ENCODE measurements around the gene RNF126. TPM values are rescaled to one million over a fixed set of nuclear protein-coding genes. Genes with fewer than 3 reads are reported as not detected.
"Not testable (repeated sequence)": the region's sequence is repeated elsewhere in the genome, so short reads cannot be mapped to it uniquely, and the experiment has no call there.

Gene RNF126
- 119 and 128 TPM in 2 replicates for total RNA-seq (2014; rRNA removed; shearing (Covaris generic))

DNA sequence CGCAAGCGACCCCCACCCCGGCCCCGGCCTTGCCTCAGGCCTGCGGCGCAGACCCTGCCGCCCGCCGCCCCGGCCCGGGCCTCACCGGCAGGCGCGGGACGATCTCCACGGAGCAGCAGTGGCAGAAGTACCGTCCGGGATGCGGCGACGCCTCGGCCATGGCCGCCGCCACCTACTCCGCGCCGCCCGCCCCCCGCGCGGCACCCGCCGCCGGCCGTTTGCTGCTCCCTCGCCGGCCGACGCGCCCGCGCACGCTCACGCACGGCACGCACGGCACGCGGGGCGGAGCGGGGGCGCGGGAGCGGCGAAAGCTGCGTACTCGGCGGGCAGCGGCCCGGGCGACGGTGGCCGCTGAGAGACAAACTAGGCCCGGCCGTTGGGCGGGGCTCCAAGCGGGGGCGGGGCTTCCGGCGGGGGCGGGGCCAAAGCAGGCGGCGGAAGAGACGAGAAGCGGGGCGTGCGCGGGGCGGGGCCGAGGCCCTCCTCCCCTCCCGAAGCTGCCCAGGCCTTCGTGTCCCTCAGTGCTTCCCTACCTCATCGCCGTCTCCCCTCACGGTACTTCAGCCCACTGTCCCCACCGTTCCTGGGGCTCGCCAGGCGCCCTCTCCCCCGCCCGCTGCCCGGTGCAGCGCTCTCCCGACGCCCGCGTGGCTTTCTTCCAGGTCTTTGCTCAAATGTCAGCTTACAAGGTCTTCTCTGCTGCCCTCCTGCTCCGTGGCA, at the start of gene RNF126:
Gene RNF126 (minus strand): TSS at position 253 of the 720 bp plus-strand sequence. CDS start 93 bp downstream, at position 160.
- Histone ChIP-seq H3K36me3 (replicated peaks; ENCODE audit: control insufficient read depth, insufficient read depth, low read length) (no peaks in the 10 kb centered on the region), H3K4me3 (ENCODE audit: insufficient read depth, low read depth, low read length) (peak within 1 kb of the TSS; percentile 97), H3K27me3 (ENCODE audit: control insufficient read depth, insufficient read depth, low read length) (no peaks in the 10 kb centered on the region)
- peak; percentile 100 for DNase-seq

DNA sequence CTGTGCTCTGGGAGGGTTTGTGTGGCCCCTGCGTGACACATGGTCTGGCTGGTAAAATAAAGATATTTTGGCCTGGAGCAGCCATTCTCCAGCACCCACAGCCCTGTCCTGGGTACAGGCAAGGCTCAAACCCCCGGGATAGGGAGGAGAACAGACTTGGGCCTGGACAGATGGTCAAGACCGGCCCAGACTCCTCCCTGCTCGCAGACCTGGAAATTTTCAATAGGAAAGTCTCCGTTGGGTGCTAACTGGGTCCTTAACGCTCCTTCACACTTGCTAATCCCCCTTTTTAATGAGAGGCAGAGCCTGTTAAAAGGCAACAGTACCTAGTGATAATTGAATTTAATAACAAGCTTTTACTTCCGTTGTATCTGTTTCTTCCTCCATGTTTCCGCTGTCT, 48.2 kb upstream of the RNF126 start:
- no peaks in the 10 kb centered on the region for H3K36me3 ChIP-seq (replicated peaks; ENCODE audit: control insufficient read depth, insufficient read depth, low read length)
- DNase-seq, result no peak
- no peak overlapping the region for H3K4me3 ChIP-seq (ENCODE audit: insufficient read depth, low read depth, low read length)
- peaks cover 4% of the 10 kb centered on the region; the same call in 1 of the 2 replicates for H3K27me3 ChIP-seq (ENCODE audit: control insufficient read depth, insufficient read depth, low read length)

- Histone ChIP-seq H3K27me3 (ENCODE audit: control insufficient read depth, insufficient read depth, low read length) (peaks cover 4% of the 10 kb centered on the region; the same call in 1 of the 2 replicates), H3K36me3 (replicated peaks; ENCODE audit: control insufficient read depth, insufficient read depth, low read length) (no peaks in the 10 kb centered on the region), H3K4me3 (ENCODE audit: insufficient read depth, low read depth, low read length) (no peak overlapping the region)
- DNase-seq, result peak; percentile 39
These were observed 47.8 kb upstream of the RNF126 start for GRCh38 chr19:710767-711166.

- peak; percentile 59 for DNase-seq
- no peaks in the 10 kb centered on the region for H3K36me3 ChIP-seq (replicated peaks; ENCODE audit: control insufficient read depth, insufficient read depth, low read length)
- peak overlapping the region; percentile 57 for H3K4me3 ChIP-seq (ENCODE audit: insufficient read depth, low read depth, low read length)
- peaks cover 4% of the 10 kb centered on the region; the same call in 1 of the 2 replicates for H3K27me3 ChIP-seq (ENCODE audit: control insufficient read depth, insufficient read depth, low read length)
These were observed 47.1 kb upstream of the RNF126 start for GRCh38 chr19:709965-710571.

DNA sequence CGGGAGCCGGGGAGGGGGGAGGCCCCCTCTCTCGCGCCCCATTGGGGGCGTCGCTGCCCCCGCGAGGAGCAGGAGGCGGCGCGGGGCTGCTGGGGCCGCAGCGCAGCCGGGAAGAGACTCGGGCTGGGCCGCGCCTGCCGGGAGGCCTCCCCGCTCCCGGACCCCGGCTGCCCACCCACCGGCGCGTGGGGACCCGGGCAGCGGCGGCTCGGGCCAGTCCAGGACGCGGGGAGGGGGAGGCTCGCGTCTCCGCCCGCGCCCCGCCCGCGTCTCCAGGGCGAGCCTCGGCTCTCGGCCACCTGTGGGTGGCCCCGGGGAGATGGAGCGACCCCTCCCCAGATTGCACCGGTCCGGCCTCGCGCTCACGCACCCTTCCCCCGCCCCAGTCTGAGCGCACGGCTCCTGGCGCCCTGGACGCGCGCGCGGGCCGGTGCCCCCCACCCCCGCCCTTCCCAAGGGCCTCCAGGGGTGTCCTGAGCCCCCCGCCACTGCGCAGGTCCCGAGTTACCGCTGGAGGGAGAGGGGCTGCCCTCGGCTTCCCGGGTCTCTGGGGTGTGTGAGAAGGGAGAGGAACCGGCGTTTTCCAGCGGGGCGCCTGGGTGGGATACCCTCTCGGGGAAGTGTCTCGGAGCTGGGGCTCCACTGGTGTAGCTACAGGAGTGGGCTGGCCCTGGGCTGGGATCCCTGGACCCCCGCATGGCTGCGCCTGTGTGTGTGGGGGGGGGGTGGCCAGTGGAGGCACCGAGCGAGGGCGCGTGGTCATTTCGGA, 46.4 kb upstream of the RNF126 start:
- peaks cover 4% of the 10 kb centered on the region; the same call in 1 of the 2 replicates for H3K27me3 ChIP-seq (ENCODE audit: control insufficient read depth, insufficient read depth, low read length)
- H3K4me3 ChIP-seq (ENCODE audit: insufficient read depth, low read depth, low read length), result peak overlapping the region; percentile 57
- no peaks in the 10 kb centered on the region for H3K36me3 ChIP-seq (replicated peaks; ENCODE audit: control insufficient read depth, insufficient read depth, low read length)
- peak; percentile 77 for DNase-seq

- peak within 1 kb of the TSS; percentile 57 for H3K4me3 ChIP-seq (ENCODE audit: insufficient read depth, low read depth, low read length)
- H3K36me3 ChIP-seq (replicated peaks; ENCODE audit: control insufficient read depth, insufficient read depth, low read length), result no peaks in the 10 kb centered on the region
- DNase-seq, result peak; percentile 90
- peaks cover 6% of the 10 kb centered on the region; the same call in 1 of the 2 replicates for H3K27me3 ChIP-seq (ENCODE audit: control insufficient read depth, insufficient read depth, low read length)
These were observed 45.4 kb upstream of the RNF126 start, which contains the start of gene PALM for GRCh38 chr19:708154-709143. Gene PALM (plus strand): TSS chr19:708935. CDS start chr19:709147, 212 bp downstream.

DNA sequence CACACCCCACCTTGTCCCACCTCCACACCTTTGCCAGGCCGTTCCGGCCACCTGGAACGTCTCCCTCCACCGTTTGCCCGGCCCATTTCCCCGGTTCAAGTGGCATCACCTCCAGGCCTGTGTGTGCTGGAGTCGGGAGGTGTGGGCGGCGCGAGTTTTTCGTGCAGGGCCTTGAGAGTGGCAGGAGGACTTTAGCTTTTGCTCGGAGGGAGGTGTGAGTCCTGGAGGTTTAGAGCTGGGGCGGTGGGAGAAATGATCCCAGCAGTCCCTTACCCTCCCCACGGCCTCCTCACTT, 41.4 kb upstream of the RNF126 start:
- DNase-seq, result no peak
- peaks cover 2% of the 10 kb centered on the region; the same call in 1 of the 2 replicates for H3K27me3 ChIP-seq (ENCODE audit: control insufficient read depth, insufficient read depth, low read length)
- H3K36me3 ChIP-seq (replicated peaks; ENCODE audit: control insufficient read depth, insufficient read depth, low read length), result no peaks in the 10 kb centered on the region
- peak overlapping the region; percentile 53 for H3K4me3 ChIP-seq (ENCODE audit: insufficient read depth, low read depth, low read length)

- Histone ChIP-seq H3K36me3 (replicated peaks; ENCODE audit: control insufficient read depth, insufficient read depth, low read length) (no peaks in the 10 kb centered on the region), H3K27me3 (ENCODE audit: control insufficient read depth, insufficient read depth, low read length) (peaks cover 2% of the 10 kb centered on the region; the same call in 1 of the 2 replicates), H3K4me3 (ENCODE audit: insufficient read depth, low read depth, low read length) (peak overlapping the region; percentile 53)
- DNase-seq, result peak; percentile 100
These were observed 40.8 kb upstream of the RNF126 start for GRCh38 chr19:703651-704446.

DNA sequence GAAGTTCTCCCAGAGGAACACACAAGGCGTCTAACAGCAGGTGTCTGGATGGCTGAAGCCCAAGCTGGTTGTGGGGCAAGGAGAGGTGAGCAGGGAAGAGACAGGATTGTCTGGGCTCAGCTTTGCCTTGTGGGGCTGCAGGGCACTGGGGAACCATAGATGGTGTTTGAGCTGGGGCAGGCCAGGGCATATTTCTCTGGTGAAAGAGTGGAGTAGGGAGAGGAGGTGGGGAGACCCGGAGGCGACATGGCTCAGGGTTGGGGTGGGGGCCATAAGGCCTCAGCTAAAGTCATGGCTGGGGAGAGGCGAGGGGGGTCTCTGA, 40.3 kb upstream of the RNF126 start:
- Histone ChIP-seq H3K27me3 (ENCODE audit: control insufficient read depth, insufficient read depth, low read length) (peaks cover 2% of the 10 kb centered on the region; the same call in 1 of the 2 replicates), H3K4me3 (ENCODE audit: insufficient read depth, low read depth, low read length) (peak overlapping the region; percentile 25), H3K36me3 (replicated peaks; ENCODE audit: control insufficient read depth, insufficient read depth, low read length) (no peaks in the 10 kb centered on the region)
- DNase-seq, result no peak

- not testable (repeated sequence) for H3K4me3 ChIP-seq (ENCODE audit: insufficient read depth, low read depth, low read length); H3K27me3 ChIP-seq (ENCODE audit: control insufficient read depth, insufficient read depth, low read length); DNase-seq; H3K36me3 ChIP-seq (replicated peaks; ENCODE audit: control insufficient read depth, insufficient read depth, low read length)
These were observed 39.8 kb upstream of the RNF126 start for GRCh38 chr19:702847-703246.

GRCh38 chr19:699885-700284, 36.9 kb upstream of the RNF126 start:
- H3K27me3 ChIP-seq (ENCODE audit: control insufficient read depth, insufficient read depth, low read length); DNase-seq; H3K36me3 ChIP-seq (replicated peaks; ENCODE audit: control insufficient read depth, insufficient read depth, low read length); H3K4me3 ChIP-seq (ENCODE audit: insufficient read depth, low read depth, low read length): not testable (repeated sequence)

DNA sequence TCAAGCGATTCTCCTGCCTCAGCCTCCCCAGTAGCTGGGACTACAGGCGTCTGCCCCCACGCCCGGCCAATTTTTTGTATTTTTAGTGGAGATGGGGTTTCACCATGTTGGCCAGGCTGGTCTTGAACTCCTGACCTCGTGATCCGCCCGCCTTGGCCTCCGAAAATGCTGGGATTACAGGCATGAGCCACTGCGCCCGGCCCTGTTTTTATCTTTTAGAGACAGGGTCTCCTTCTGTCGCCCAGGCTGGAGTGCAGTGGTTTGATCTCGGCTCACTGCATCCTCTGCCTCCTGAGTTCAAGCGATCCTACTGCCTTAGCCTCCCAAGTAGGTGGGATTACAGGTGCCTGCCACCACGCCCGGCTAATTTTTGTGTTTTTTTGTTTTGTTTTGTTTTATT, 35.5 kb upstream of the RNF126 start:
- not testable (repeated sequence) for H3K36me3 ChIP-seq (replicated peaks; ENCODE audit: control insufficient read depth, insufficient read depth, low read length); H3K27me3 ChIP-seq (ENCODE audit: control insufficient read depth, insufficient read depth, low read length); DNase-seq; H3K4me3 ChIP-seq (ENCODE audit: insufficient read depth, low read depth, low read length)

DNA sequence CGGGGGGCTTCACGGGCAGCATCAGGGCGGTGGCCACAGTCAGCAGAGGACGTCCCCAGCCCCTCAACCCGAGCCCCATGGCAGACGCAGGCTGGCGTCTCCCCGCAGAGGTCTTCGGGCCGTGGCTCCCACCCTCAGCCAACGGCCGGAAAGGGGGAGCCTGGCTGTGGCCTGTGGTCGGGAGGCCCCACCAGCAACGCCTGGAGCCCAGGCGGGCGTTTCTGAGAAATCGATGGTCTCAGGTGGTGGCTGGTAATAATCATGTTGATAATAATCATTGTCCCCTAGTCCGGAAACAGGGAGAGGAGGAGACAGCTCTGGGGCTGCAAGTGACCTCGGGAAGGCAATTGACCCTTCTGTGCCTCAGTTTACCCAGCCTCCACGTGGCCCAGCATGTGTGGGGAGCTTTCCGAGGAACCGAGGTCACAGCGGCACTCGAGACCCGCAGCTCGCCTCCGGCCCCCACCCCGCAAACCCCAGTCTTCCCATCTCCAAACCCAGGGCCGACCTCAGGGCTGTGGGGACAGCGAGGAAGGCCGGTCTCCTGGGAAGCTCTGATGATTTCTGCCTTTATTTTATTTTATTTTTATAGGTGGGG, 32.4 kb upstream of the RNF126 start, which contains the start of gene PRSS57:
Gene PRSS57 (minus strand): TSS at position 101 of the 598 bp plus-strand sequence. CDS start 22 bp downstream, at position 79.
- Histone ChIP-seq H3K36me3 (replicated peaks; ENCODE audit: control insufficient read depth, insufficient read depth, low read length) (no peaks in the 10 kb centered on the region), H3K4me3 (ENCODE audit: insufficient read depth, low read depth, low read length) (no peak within 1 kb of the TSS), H3K27me3 (ENCODE audit: control insufficient read depth, insufficient read depth, low read length) (no peaks in the 10 kb centered on the region)
- no peak for DNase-seq
